B cell (primary cell): ENCODE results near the gene CCDC187. TPM values are rescaled to one million over a fixed set of nuclear protein-coding genes. Genes with fewer than 3 reads are reported as not detected.

Source experiments
- ATAC-seq: fragments of 200-7000 bp; cut with Tn5 transposase; one replicate; pipeline ENCODE4 v1.10.0; 2021; ENCODE audit warnings: low read depth, mild to moderate bottlenecking, moderate number of reproducible peaks, moderate library complexity
- CTCF ChIA-PET: fragments of 350-600 bp; sonication (Branson Sonifier 250); formaldehyde crosslinking; loops from one replicate; lab custom pipeline; 2021; ENCODE audit warnings: antibody characterized with exemption, inconsistent platforms; lab: Charles Lee
- POLR2A ChIA-PET: fragments of 350-600 bp; sonication (Branson Sonifier 250); formaldehyde crosslinking; loops from one replicate; lab custom pipeline; 2021; ENCODE audit warnings: antibody characterized with exemption; lab: Charles Lee
- DNase-seq: peaks from one replicate; pipeline ENCODE4 v3.0.0; 2013
- H2AFZ ChIP-seq: 2 replicates; pipeline ENCODE4 v1.6.1; 2012; ENCODE audit warnings: mild to moderate bottlenecking, low read depth, low read length; ENCODE audit not compliant: insufficient read depth, poor library complexity, severe bottlenecking
- H3K27ac ChIP-seq, 2 donors: 1 replicate in 1 of 2; 2 replicates in 1 of 2; pipeline ENCODE4 v1.5.1; 2012 to 2013; ENCODE audit warnings: low read length in 2 of 2, mild to moderate bottlenecking in 2 of 2, moderate library complexity in 1 of 2
- H3K27me3 ChIP-seq, 4 experiments: fragments of 200-600 bp in 1 of 4; sonication (generic) in 1 of 4; replicated peaks in 1 of 4; 1 replicate in 2 of 4; 2 replicates in 2 of 4; pipeline versions ENCODE4 v1.6.1 to v1.7.0; 2013 to 2016; ENCODE audit warnings: low read length in 3 of 4, mild to moderate bottlenecking in 2 of 4, mixed read lengths in 1 of 4, moderate library complexity in 1 of 4; ENCODE audit not compliant: insufficient read depth in 4 of 4, control insufficient read depth in 3 of 4; ENCODE audit errors: control extremely low read depth in 1 of 4
- H3K36me3 ChIP-seq, 2 experiments: replicated peaks in 1 of 2; 1 replicate in 1 of 2; 2 replicates in 1 of 2; pipeline versions ENCODE4 v1.6.1 to v1.7.1; 2013; ENCODE audit warnings: low read length in 1 of 2; ENCODE audit not compliant: insufficient read depth in 2 of 2, control insufficient read depth in 1 of 2; ENCODE audit errors: control extremely low read depth in 1 of 2, extremely low read depth in 1 of 2
- H3K4me1 ChIP-seq, 2 donors: fragments of 200-600 bp in 1 of 2; sonication (generic) in 1 of 2; 1 replicate in 1 of 2; 2 replicates in 1 of 2; pipeline versions ENCODE4 v1.5.1 to v1.6.1; 2013 to 2017; ENCODE audit warnings: low read length in 2 of 2; ENCODE audit not compliant: control insufficient read depth in 2 of 2, insufficient read depth in 2 of 2
- H3K4me2 ChIP-seq: replicated peaks from 2 replicates; pipeline ENCODE3; 2012; ENCODE audit warnings: mild to moderate bottlenecking, low read depth, low read length; ENCODE audit not compliant: poor library complexity, severe bottlenecking
- H3K4me3 ChIP-seq, 5 experiments: fragments of 200-600 bp in 1 of 5; sonication (generic) in 1 of 5; 1 replicate in 3 of 5; 2 replicates in 2 of 5; pipeline versions ENCODE4 v1.5.1 to v1.7.0; 2011 to 2016; ENCODE audit warnings: low read length in 4 of 5, mild to moderate bottlenecking in 4 of 5, low read depth in 2 of 5, control low read depth in 1 of 5, moderate library complexity in 1 of 5; ENCODE audit not compliant: insufficient read depth in 1 of 5; ENCODE audit errors: control extremely low read depth in 1 of 5, extremely low read depth in 1 of 5
- H3K79me2 ChIP-seq: fragments of 200-600 bp; sonication (generic); one replicate; pipeline ENCODE4 v1.6.0; 2016; ENCODE audit warnings: low read length; ENCODE audit not compliant: control insufficient read depth, insufficient read depth
- H3K9ac ChIP-seq: fragments of 200-600 bp; sonication (generic); 2 replicates; pipeline ENCODE4 v1.6.1; 2017; ENCODE audit warnings: mild to moderate bottlenecking, low read length, moderate library complexity
- H3K9me3 ChIP-seq, 3 donors: one replicate each; pipeline versions ENCODE4 v1.6.1 to v1.7.1; 2013; ENCODE audit warnings: low read length in 2 of 3; ENCODE audit not compliant: control insufficient read depth in 2 of 3, insufficient read depth in 1 of 3; ENCODE audit errors: control extremely low read depth in 1 of 3
- H4K20me1 ChIP-seq: 2 replicates; pipeline ENCODE4 v1.6.0; 2012; ENCODE audit warnings: mild to moderate bottlenecking, low read length; ENCODE audit not compliant: insufficient read depth, control insufficient read depth, poor library complexity, severe bottlenecking
- H3K27ac Mint-ChIP-seq: one replicate; pipeline ENCODE4 v1.8.0; 2021; ENCODE audit warnings: mixed read lengths
- H3K27me3 Mint-ChIP-seq: one replicate; pipeline ENCODE4 v1.8.0; 2021; ENCODE audit warnings: mixed read lengths
- H3K4me1 Mint-ChIP-seq: one replicate; pipeline ENCODE4 v1.8.0; 2021; ENCODE audit warnings: mixed read lengths
- H3K4me3 Mint-ChIP-seq: one replicate; pipeline ENCODE4 v1.8.0; 2021; ENCODE audit warnings: mixed read lengths
- H3K9me3 Mint-ChIP-seq: one replicate; pipeline ENCODE4 v1.8.0; 2022; ENCODE audit warnings: mixed read lengths; ENCODE audit not compliant: insufficient read depth
- EZH2 ChIP-seq: IDR thresholded peaks from 2 replicates; pipeline ENCODE4 v1.6.1; 2012; ENCODE audit warnings: borderline replicate concordance, low read depth, mild to moderate bottlenecking, moderate library complexity, low read length; ENCODE audit not compliant: insufficient read depth, poor library complexity, severe bottlenecking
- WGBS: methylation state at CpG from one replicate; pipeline ENCODE4 v1.1.5; 2013; ENCODE audit warnings: missing lambda C conversion rate; ENCODE audit not compliant: insufficient coverage; 5-methylcytosine and 5-hydroxymethylcytosine counted together
- intact Hi-C: fragments of 100-400 bp; cut with micrococcal nuclease; formaldehyde crosslinking; loops from one replicate; pipeline ENCODE4 v1.10.0; 2022
- polyA plus RNA-seq: library from polyadenylated mRNA; depleted of rRNA; stranded (reverse); fragments of >200 nt; gene quantifications from 2 replicates; pipeline ENCODE4 v1.2.3, GENCODE V29; 2012
- total RNA-seq, 2 donors: library from RNA; stranded (reverse); fragments of 120-200 nt in 1 of 2; gene quantifications; 1 replicate in 1 of 2; 2 replicates in 1 of 2; pipeline versions ENCODE4 v1.2.3 to v1.2.4, GENCODE V29; 2013 to 2022
- TF ChIP-seq, protein P1 (sequence below): fragments of 200-600 bp; IDR thresholded peaks from one replicate; pipeline ENCODE4 v1.8.0; 2022; ENCODE audit warnings: antibody characterized with exemption, mild to moderate bottlenecking

CCDC187 gene
- total and polyA plus RNA-seq, 2 donors (not counting 1 experiment from before 2014, with no cell fraction given) = 1.5 to 7.6 TPM

DNA sequence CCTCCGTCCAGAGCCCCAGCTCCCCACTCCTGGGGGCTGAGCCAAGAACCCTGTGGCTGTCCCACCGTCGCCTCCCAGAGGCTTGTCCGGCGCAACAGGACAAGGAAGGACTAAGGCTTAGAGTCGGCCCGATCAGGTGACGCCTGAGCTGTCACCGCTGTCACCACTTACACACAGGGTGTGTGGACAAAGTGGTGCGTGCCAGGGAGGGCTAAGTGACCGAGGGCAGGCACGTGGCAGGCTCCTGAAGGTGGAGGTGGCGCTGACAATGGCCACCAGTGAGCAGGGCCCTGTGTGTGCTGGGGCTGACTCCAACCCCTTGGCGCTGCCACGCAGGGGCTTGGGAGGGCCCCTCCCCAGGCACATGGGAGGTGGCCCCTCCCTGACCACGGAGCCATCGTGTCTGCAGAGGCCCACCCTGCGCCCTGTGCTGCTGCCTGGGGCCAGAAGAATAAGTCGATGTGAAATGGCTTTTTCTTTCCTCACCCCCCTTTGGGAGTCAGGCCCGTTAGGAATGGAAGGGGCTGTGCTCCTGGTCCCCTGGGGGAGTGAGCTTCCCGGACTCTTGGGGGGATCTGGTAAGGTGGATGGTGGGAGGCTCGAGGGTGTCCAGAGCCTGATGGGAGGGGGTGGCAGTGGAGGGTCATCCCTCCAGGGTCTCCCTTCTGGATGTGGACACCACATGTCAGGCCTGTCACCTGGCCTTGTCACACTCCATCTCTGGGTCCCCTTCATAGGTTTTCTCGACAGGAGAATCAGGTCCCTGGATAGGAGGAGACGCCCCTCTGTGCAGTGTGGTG lies 20.8 kb upstream of the CCDC187 start:
- Mint-ChIP-seq H3K4me1 (peaks cover 7% of the 10 kb centered on the region), H3K27me3 (peaks cover 8% of the 10 kb centered on the region), H3K4me3 (no peak overlapping the region), H3K27ac (no peak overlapping the region), H3K9me3 (no peaks in the 10 kb centered on the region)
- ChIA-PET POLR2A (no interaction called here), CTCF (interaction anchor here (1.0 to 1.3 kb wide), 2 partner anchors 12 to 38 kb away, joined by 3 read pairs; no protein-coding TSS in a partner anchor)
- H3K27me3 ChIP-seq = peaks cover 0 to 27% (median 10%) of the 10 kb centered on the region in 4 experiments
- H3K4me3 ChIP-seq = no peak overlapping the region
- no peak for ATAC-seq
- H3K27ac ChIP-seq = no peak overlapping the region
- WGBS = 90% methylated on average over 19 of the region's 24 CpGs
- intact Hi-C loops = no loop called here
- no peaks in the 10 kb centered on the region for H4K20me1 ChIP-seq
- no peak for TF ChIP-seq EZH2
- TF ChIP-seq, protein P1, sequence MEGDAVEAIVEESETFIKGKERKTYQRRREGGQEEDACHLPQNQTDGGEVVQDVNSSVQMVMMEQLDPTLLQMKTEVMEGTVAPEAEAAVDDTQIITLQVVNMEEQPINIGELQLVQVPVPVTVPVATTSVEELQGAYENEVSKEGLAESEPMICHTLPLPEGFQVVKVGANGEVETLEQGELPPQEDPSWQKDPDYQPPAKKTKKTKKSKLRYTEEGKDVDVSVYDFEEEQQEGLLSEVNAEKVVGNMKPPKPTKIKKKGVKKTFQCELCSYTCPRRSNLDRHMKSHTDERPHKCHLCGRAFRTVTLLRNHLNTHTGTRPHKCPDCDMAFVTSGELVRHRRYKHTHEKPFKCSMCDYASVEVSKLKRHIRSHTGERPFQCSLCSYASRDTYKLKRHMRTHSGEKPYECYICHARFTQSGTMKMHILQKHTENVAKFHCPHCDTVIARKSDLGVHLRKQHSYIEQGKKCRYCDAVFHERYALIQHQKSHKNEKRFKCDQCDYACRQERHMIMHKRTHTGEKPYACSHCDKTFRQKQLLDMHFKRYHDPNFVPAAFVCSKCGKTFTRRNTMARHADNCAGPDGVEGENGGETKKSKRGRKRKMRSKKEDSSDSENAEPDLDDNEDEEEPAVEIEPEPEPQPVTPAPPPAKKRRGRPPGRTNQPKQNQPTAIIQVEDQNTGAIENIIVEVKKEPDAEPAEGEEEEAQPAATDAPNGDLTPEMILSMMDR = no peak
- H3K36me3 ChIP-seq = no peaks in the 10 kb centered on the region
- no peak overlapping the region for H3K9ac ChIP-seq
- no peaks in the 10 kb centered on the region for H3K79me2 ChIP-seq
- no peaks in the 10 kb centered on the region for H3K9me3 ChIP-seq
- H3K4me1 ChIP-seq = peaks cover 22 to 31% of the 10 kb centered on the region in 2 donors
- DNase-seq = no peak
- H3K4me2 ChIP-seq = no peak overlapping the region
- no peak overlapping the region for H2AFZ ChIP-seq

GRCh38 chr9:136323371-136323789 lies 19.5 kb upstream of the CCDC187 start:
- H3K27ac ChIP-seq = no peak overlapping the region
- no peak for DNase-seq
- no peaks in the 10 kb centered on the region for H3K79me2 ChIP-seq
- intact Hi-C loops = no loop called here
- no peak overlapping the region for H3K4me3 ChIP-seq
- Mint-ChIP-seq H3K27ac (no peak overlapping the region), H3K9me3 (no peaks in the 10 kb centered on the region), H3K4me3 (no peak overlapping the region), H3K27me3 (peaks cover 4% of the 10 kb centered on the region), H3K4me1 (peaks cover 4% of the 10 kb centered on the region)
- no peaks in the 10 kb centered on the region for H4K20me1 ChIP-seq
- no peak for ATAC-seq
- H3K27me3 ChIP-seq = peaks cover 0 to 22% (median 8%) of the 10 kb centered on the region in 4 experiments
- H2AFZ ChIP-seq = no peak overlapping the region
- ChIA-PET CTCF (interaction anchor here (1.3 kb wide), 1 partner anchor 40 kb away, joined by 3 read pairs; no protein-coding TSS in a partner anchor), POLR2A (interaction anchor here (1.5 kb wide), 1 partner anchor 11 kb away, joined by 5 read pairs; no protein-coding TSS in a partner anchor)
- H3K9me3 ChIP-seq = no peaks in the 10 kb centered on the region
- 41% methylated on average over 17 of the region's 17 CpGs for WGBS
- H3K4me2 ChIP-seq = no peak overlapping the region
- no peaks in the 10 kb centered on the region for H3K36me3 ChIP-seq
- no peak overlapping the region for H3K9ac ChIP-seq
- peaks cover 20 to 32% of the 10 kb centered on the region in 2 donors for H3K4me1 ChIP-seq
- TF ChIP-seq, protein P1 = no peak
- no peak for TF ChIP-seq EZH2
